Hematopoietic multipotent progenitor cell treated with erythropoietin and hydrocortisone succinate and interleukin-3 and kit ligand, for 17 days (in vitro differentiated cells): ENCODE results near the gene CDH12.
"Not testable (repeated sequence)": the region's sequence is repeated elsewhere in the genome, so short reads cannot be mapped to it uniquely, and the experiment has no call there.

Experiments used
- DNase-seq: peaks from one replicate; pipeline ENCODE4 v3.0.0-alpha.2; 2015; ENCODE audit warnings: low spot score

CDH12 gene

GRCh38 chr5:22649074-22649473 is 204.1 kb downstream of the CDH12 start:
- no peak for DNase-seq

- no peak for DNase-seq
Observed at GRCh38 chr5:22644859-22645258, 208.3 kb downstream of the CDH12 start.

- no peak for DNase-seq
Observed at GRCh38 chr5:22643356-22643755, 209.8 kb downstream of the CDH12 start.

GRCh38 chr5:22631683-22632082 is 221.5 kb downstream of the CDH12 start:
- no peak for DNase-seq

GRCh38 chr5:22627029-22627428 is 226.1 kb downstream of the CDH12 start:
- DNase-seq = no peak

- DNase-seq = no peak
Observed at GRCh38 chr5:22625451-22625850, 227.7 kb downstream of the CDH12 start.

- no peak for DNase-seq
Observed at GRCh38 chr5:22621084-22621483, 232.1 kb downstream of the CDH12 start.

- no peak for DNase-seq
Observed at GRCh38 chr5:22615964-22616363, 237.2 kb downstream of the CDH12 start.

- no peak for DNase-seq
Observed at GRCh38 chr5:22614486-22615094, 238.6 kb downstream of the CDH12 start.

GRCh38 chr5:22612928-22613327 is 240.2 kb downstream of the CDH12 start:
- no peak for DNase-seq

GRCh38 chr5:22611327-22611726 is 241.8 kb downstream of the CDH12 start:
- DNase-seq = no peak

GRCh38 chr5:22607498-22607897 is 245.6 kb downstream of the CDH12 start:
- DNase-seq = not testable (repeated sequence)

GRCh38 chr5:22605473-22605872 is 247.7 kb downstream of the CDH12 start:
- no peak for DNase-seq

GRCh38 chr5:22604711-22605110 is 248.4 kb downstream of the CDH12 start:
- DNase-seq = no peak

GRCh38 chr5:22598796-22599195 is 254.3 kb downstream of the CDH12 start:
- no peak for DNase-seq

GRCh38 chr5:22596404-22596970 is 256.7 kb downstream of the CDH12 start:
- no peak for DNase-seq

GRCh38 chr5:22594491-22594890 is 258.7 kb downstream of the CDH12 start:
- no peak for DNase-seq

GRCh38 chr5:22593592-22593991 is 259.6 kb downstream of the CDH12 start:
- no peak for DNase-seq

GRCh38 chr5:22591461-22591860 is 261.7 kb downstream of the CDH12 start:
- DNase-seq = no peak

- no peak for DNase-seq
Observed at GRCh38 chr5:22590677-22591268, 262.4 kb downstream of the CDH12 start.

GRCh38 chr5:22577711-22578110 is 275.4 kb downstream of the CDH12 start:
- no peak for DNase-seq

GRCh38 chr5:22577006-22577405 is 276.1 kb downstream of the CDH12 start:
- no peak for DNase-seq

GRCh38 chr5:22572941-22573340 is 280.2 kb downstream of the CDH12 start:
- no peak for DNase-seq

- no peak for DNase-seq
Observed at GRCh38 chr5:22567983-22568382, 285.2 kb downstream of the CDH12 start.
